ENCODE data around the gene TICRR.

TICRR gene

GRCh38 chr15:89653578-89653977 is 78.3 kb downstream of the TICRR start:
- no peak for DNase-seq

GRCh38 chr15:89654301-89654761 is 79.1 kb downstream of the TICRR start:
- DNase-seq, result no peak

- DNase-seq, result peak in 16 of 51 donors; percentile 5 to 44 (median 25)
Observed at GRCh38 chr15:89654847-89655805, 79.9 kb downstream of the TICRR start, which contains the start of gene KIF7. Gene KIF7 (minus strand): TSS chr15:89655467. CDS start chr15:89652930, 2,537 bp downstream.

GRCh38 chr15:89656116-89656815 is 81.0 kb downstream of the TICRR start:
- DNase-seq, result no peak

- no peak for DNase-seq
Observed at GRCh38 chr15:89657686-89658200, 82.5 kb downstream of the TICRR start.

GRCh38 chr15:89659295-89659694 is 84.0 kb downstream of the TICRR start:
- no peak for DNase-seq

- DNase-seq, result no peak
Observed at GRCh38 chr15:89660556-89660955, 85.3 kb downstream of the TICRR start.

- no peak for DNase-seq
Observed at GRCh38 chr15:89662893-89663626, 87.8 kb downstream of the TICRR start.

GRCh38 chr15:89664441-89665350 is 89.4 kb downstream of the TICRR start:
- DNase-seq, result no peak

GRCh38 chr15:89665449-89666181 is 90.3 kb downstream of the TICRR start:
- DNase-seq, result peak in 18 of 51 donors; percentile 13 to 49 (median 30)

- no peak for DNase-seq
Observed at GRCh38 chr15:89666184-89666857, 91.1 kb downstream of the TICRR start.

- DNase-seq, result no peak
Observed at GRCh38 chr15:89666858-89667705, 91.8 kb downstream of the TICRR start.

GRCh38 chr15:89667706-89667960 is 92.4 kb downstream of the TICRR start:
- no peak for DNase-seq

GRCh38 chr15:89668171-89668570 is 92.9 kb downstream of the TICRR start:
- DNase-seq, result no peak

GRCh38 chr15:89669309-89669865 is 94.1 kb downstream of the TICRR start:
- DNase-seq, result no peak

- DNase-seq, result no peak
Observed at GRCh38 chr15:89669941-89670340, 94.7 kb downstream of the TICRR start.

GRCh38 chr15:89670971-89671560 is 95.8 kb downstream of the TICRR start:
- no peak for DNase-seq

GRCh38 chr15:89671687-89672086 is 96.4 kb downstream of the TICRR start:
- DNase-seq, result no peak

Data from hypothalamus (tissue), 51 donors.